Measurements from ENCODE around the gene PATE3. TPM values are rescaled to one million over a fixed set of nuclear protein-coding genes. Genes with fewer than 3 reads are reported as not detected.

PATE3 gene, protein sequence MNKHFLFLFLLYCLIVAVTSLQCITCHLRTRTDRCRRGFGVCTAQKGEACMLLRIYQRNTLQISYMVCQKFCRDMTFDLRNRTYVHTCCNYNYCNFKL
- not detected in 2 replicates for total RNA-seq
- long read RNA-seq, result 0 reads

DNA sequence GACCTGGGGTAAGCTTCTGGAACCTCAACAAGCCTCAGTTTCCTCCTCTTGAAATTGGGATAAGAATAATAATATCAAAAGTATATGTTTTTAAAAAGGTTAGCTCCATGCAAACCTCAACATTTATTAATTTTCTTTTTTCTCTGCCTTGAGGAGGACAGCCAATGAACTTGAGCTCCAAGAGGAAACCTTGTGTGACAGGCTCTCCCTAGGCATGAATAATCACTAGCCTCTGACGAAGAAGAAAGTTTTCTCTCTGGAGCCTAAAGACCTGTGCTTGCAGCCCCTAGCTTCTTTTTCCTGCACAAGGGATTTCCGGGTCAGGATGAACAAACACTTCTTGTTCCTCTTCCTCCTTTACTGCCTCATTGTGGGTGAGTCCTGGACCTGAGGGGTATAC lies at the start of gene PATE3:
Gene PATE3 (plus strand): TSS at position 301 of the 400 bp plus-strand sequence. CDS start 25 bp downstream, at position 326.
- Mint-ChIP-seq H3K9me3 (ENCODE audit: unreplicated experiment) (peaks cover 5% of the 10 kb centered on the region), H3K4me1 (ENCODE audit: unreplicated experiment) (no peaks in the 10 kb centered on the region), H3K27ac (ENCODE audit: unreplicated experiment) (no peak within 1 kb of the TSS), H3K4me3 (ENCODE audit: unreplicated experiment) (no peak within 1 kb of the TSS), H3K36me3 (ENCODE audit: unreplicated experiment) (no peaks in the 10 kb centered on the region), H3K27me3 (ENCODE audit: unreplicated experiment) (peaks cover 16% of the 10 kb centered on the region)
- no peak for DNase-seq (ENCODE audit: extremely low spot score, unreplicated experiment)
- TF ChIP-seq, protein P1, sequence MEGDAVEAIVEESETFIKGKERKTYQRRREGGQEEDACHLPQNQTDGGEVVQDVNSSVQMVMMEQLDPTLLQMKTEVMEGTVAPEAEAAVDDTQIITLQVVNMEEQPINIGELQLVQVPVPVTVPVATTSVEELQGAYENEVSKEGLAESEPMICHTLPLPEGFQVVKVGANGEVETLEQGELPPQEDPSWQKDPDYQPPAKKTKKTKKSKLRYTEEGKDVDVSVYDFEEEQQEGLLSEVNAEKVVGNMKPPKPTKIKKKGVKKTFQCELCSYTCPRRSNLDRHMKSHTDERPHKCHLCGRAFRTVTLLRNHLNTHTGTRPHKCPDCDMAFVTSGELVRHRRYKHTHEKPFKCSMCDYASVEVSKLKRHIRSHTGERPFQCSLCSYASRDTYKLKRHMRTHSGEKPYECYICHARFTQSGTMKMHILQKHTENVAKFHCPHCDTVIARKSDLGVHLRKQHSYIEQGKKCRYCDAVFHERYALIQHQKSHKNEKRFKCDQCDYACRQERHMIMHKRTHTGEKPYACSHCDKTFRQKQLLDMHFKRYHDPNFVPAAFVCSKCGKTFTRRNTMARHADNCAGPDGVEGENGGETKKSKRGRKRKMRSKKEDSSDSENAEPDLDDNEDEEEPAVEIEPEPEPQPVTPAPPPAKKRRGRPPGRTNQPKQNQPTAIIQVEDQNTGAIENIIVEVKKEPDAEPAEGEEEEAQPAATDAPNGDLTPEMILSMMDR (IDR thresholded peaks at IDR 0.05), result no peak

DNA sequence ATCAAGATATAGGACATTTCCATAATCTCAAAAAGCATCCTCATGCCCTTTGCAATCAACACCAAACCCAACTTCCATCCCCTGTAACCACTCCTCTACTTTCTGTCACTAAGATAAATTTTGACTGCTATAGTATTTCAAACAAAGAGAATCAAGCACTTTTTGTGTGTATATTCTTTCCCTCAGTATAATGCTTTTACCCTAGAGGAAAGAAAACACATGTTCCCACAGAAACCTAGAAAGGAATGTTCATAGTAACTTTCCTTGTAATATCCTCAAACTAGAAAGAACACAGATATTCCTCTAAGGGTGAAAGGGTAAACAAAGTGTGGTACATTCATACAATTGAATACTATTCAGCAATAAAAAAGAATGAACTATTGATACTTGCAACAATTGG lies 47.3 kb upstream of the PATE3 start:
- H3K4me3 Mint-ChIP-seq (ENCODE audit: unreplicated experiment), result no peak overlapping the region
- no peaks in the 10 kb centered on the region for H3K4me1 Mint-ChIP-seq (ENCODE audit: unreplicated experiment)
- TF ChIP-seq, protein P1 (IDR thresholded peaks at IDR 0.05), result no peak
- DNase-seq (ENCODE audit: extremely low spot score, unreplicated experiment), result no peak
- peaks cover 6% of the 10 kb centered on the region for H3K9me3 Mint-ChIP-seq (ENCODE audit: unreplicated experiment)
- peaks cover 22% of the 10 kb centered on the region for H3K27me3 Mint-ChIP-seq (ENCODE audit: unreplicated experiment)
- H3K36me3 Mint-ChIP-seq (ENCODE audit: unreplicated experiment), result no peaks in the 10 kb centered on the region
- no peak overlapping the region for H3K27ac Mint-ChIP-seq (ENCODE audit: unreplicated experiment)

DNA sequence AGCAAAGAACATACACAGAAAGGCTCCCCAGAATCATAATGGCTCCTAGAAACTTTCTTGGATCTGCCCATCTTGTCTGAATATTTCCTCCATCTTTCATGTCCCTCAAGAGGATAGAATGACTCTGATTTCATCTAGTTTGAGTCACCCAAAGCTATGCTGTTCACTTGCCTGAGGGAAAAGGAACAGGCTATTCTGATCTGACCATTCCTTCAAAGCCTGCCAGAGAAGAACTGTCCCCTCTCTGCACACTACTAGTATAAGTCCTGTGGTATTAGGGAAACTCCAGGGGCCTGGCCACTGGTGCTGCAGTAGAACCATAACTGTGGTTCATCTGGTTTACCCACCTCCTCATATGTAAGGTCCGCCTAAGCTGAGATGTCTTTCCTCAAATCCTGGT lies 44.2 kb upstream of the PATE3 start:
- Mint-ChIP-seq H3K27me3 (ENCODE audit: unreplicated experiment) (peaks cover 9% of the 10 kb centered on the region), H3K9me3 (ENCODE audit: unreplicated experiment) (no peaks in the 10 kb centered on the region), H3K27ac (ENCODE audit: unreplicated experiment) (no peak overlapping the region), H3K4me1 (ENCODE audit: unreplicated experiment) (no peaks in the 10 kb centered on the region), H3K36me3 (ENCODE audit: unreplicated experiment) (no peaks in the 10 kb centered on the region), H3K4me3 (ENCODE audit: unreplicated experiment) (no peak overlapping the region)
- TF ChIP-seq, protein P1 (IDR thresholded peaks at IDR 0.05), result no peak
- no peak for DNase-seq (ENCODE audit: extremely low spot score, unreplicated experiment)

DNA sequence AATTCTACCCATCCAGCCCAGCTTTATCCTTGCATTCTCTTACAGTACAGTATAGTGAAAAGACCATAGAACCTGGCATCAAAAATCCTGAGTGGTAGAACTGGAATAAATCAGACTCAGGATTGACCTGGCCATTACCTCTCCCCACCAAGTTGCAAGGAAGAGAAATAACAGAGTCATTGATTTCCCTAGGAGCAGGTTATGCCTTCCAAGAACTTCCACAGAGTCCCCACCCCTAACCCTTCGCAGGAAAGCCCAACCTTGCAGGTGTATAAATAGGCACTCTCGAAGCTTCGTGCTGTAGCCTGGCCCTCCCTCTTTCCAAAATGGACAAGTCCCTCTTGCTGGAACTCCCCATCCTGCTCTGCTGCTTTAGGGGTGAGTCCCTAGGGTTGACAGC lies 41.9 kb upstream of the PATE3 start, which contains the start of gene PATE1:
Gene PATE1 (plus strand): TSS at position 301 of the 400 bp plus-strand sequence. CDS start 26 bp downstream, at position 327.
- Mint-ChIP-seq H3K27ac (ENCODE audit: unreplicated experiment) (no peak within 1 kb of the TSS), H3K27me3 (ENCODE audit: unreplicated experiment) (peaks cover 8% of the 10 kb centered on the region), H3K36me3 (ENCODE audit: unreplicated experiment) (no peaks in the 10 kb centered on the region), H3K4me1 (ENCODE audit: unreplicated experiment) (no peaks in the 10 kb centered on the region), H3K9me3 (ENCODE audit: unreplicated experiment) (no peaks in the 10 kb centered on the region), H3K4me3 (ENCODE audit: unreplicated experiment) (no peak within 1 kb of the TSS)
- DNase-seq (ENCODE audit: extremely low spot score, unreplicated experiment), result no peak
- TF ChIP-seq, protein P1 (IDR thresholded peaks at IDR 0.05), result no peak

DNA sequence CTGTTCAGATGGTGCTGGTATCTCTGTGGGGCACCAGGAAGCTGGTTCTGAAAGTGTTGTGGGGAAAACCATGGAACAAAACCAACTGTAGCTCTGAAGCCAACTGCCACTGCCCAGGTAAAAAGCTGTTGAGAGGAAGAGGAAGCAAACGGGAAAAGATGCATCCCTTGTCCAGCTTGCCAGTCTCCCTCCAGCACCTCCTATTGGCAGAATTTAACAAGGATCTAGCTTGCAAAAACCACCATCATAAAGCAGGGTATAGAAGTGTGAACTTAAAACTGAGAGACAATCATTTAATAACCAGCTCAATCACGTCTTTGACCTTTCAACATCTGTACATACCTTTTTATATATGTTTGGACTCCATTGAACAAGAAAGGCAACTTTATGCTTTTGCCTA lies 37.3 kb upstream of the PATE3 start:
- peaks cover 8% of the 10 kb centered on the region for H3K27me3 Mint-ChIP-seq (ENCODE audit: unreplicated experiment)
- no peaks in the 10 kb centered on the region for H3K9me3 Mint-ChIP-seq (ENCODE audit: unreplicated experiment)
- H3K4me3 Mint-ChIP-seq (ENCODE audit: unreplicated experiment), result no peak overlapping the region
- H3K4me1 Mint-ChIP-seq (ENCODE audit: unreplicated experiment), result no peaks in the 10 kb centered on the region
- H3K27ac Mint-ChIP-seq (ENCODE audit: unreplicated experiment), result no peak overlapping the region
- H3K36me3 Mint-ChIP-seq (ENCODE audit: unreplicated experiment), result no peaks in the 10 kb centered on the region
- DNase-seq (ENCODE audit: extremely low spot score, unreplicated experiment), result no peak
- TF ChIP-seq, protein P1 (IDR thresholded peaks at IDR 0.05), result no peak
